ENCODE results near the gene APH1B.

DNA sequence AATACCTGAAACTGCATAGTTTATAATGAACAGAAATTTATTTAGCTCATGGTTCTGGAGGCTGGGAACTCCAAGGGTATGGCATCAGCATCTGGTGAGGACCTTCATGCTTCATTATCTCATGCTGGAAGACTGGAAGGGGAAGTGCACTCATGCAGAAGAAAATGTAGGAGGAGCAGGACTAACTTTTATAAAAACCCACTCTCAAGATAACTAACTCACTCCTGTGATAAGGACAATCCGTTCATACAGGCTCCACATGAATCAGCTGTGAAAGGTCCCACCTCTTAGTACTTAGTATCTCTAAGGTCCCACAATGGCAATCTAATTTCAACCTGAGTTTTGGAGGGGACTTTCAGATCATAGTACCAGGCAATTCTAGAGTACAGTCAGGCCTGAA, 33.6 kb upstream of the APH1B start:
- TF ChIP-seq EP300 (IDR thresholded peaks at IDR 0.05) (no peak), CTCF (IDR thresholded peaks at IDR 0.05) (no peak), POLR2AphosphoS5 (IDR thresholded peaks at IDR 0.05) (no peak), POLR2A (IDR thresholded peaks at IDR 0.05) (no peak)

Data from sigmoid colon (tissue), 4 donors.